GM19023 (cell line): ENCODE results near the gene CISD1.
A peak's percentile ranks its signal among the peaks of the same experiment; 100 is the strongest.

Experiments
- ATAC-seq: cut with Tn5 transposase; IDR thresholded peaks from one replicate; pipeline ENCODE4 v1.9.1; 2021; ENCODE audit warnings: mild to moderate bottlenecking, moderate library complexity; ENCODE audit not compliant: unreplicated experiment

CISD1 gene

GRCh38 chr10:58305821-58306220, 36.9 kb downstream of the CISD1 start:
- ATAC-seq: no peak

- ATAC-seq: no peak
Measured at GRCh38 chr10:58307676-58308075, 38.7 kb downstream of the CISD1 start.

- no peak for ATAC-seq
Measured at GRCh38 chr10:58311026-58311425, 42.1 kb downstream of the CISD1 start.

GRCh38 chr10:58316874-58317273, 47.9 kb downstream of the CISD1 start:
- ATAC-seq: no peak

GRCh38 chr10:58318346-58318745, 49.4 kb downstream of the CISD1 start:
- ATAC-seq: no peak

- no peak for ATAC-seq
Measured at GRCh38 chr10:58319599-58319998, 50.6 kb downstream of the CISD1 start.

- no peak for ATAC-seq
Measured at GRCh38 chr10:58320351-58321049, 51.5 kb downstream of the CISD1 start.

- ATAC-seq: peak; percentile 85
Measured at GRCh38 chr10:58322072-58322834, 53.3 kb downstream of the CISD1 start.

- ATAC-seq: no peak
Measured at GRCh38 chr10:58322835-58323209, 53.9 kb downstream of the CISD1 start.

- no peak for ATAC-seq
Measured at GRCh38 chr10:58326967-58327381, 58.0 kb downstream of the CISD1 start.

GRCh38 chr10:58328233-58328632, 59.3 kb downstream of the CISD1 start:
- no peak for ATAC-seq

- no peak for ATAC-seq
Measured at GRCh38 chr10:58330431-58330830, 61.5 kb downstream of the CISD1 start.

GRCh38 chr10:58331646-58332045, 62.7 kb downstream of the CISD1 start:
- ATAC-seq: no peak

GRCh38 chr10:58334817-58335305, 65.9 kb downstream of the CISD1 start, which contains the start of gene UBE2D1:
Gene UBE2D1, plus strand, starts transcription at chr10:58335006. Its CDS starts 196 bp downstream, at chr10:58335202.
- ATAC-seq: peak; percentile 97

GRCh38 chr10:58335306-58336005, 66.5 kb downstream of the CISD1 start:
- ATAC-seq: peak; percentile 58

- ATAC-seq: no peak
Measured at GRCh38 chr10:58336242-58336641, 67.3 kb downstream of the CISD1 start.
